Right renal pelvis (tissue), 4 donors: ENCODE results near the gene PTOV1. TPM values are rescaled to one million over a fixed set of nuclear protein-coding genes. Genes with fewer than 3 reads are reported as not detected.
"Not testable (repeated sequence)": the region's sequence is repeated elsewhere in the genome, so short reads cannot be mapped to it uniquely, and the experiment has no call there.

Experiments
- DNase-seq, 4 donors: peaks; one replicate each; pipeline ENCODE4 v3.0.0-alpha.2; 2013; ENCODE audit warnings: low read depth in 4 of 4, low spot score in 3 of 4, missing footprints in 1 of 4
- polyA plus RNA-seq, 4 donors: library from polyadenylated mRNA; unstranded; fragments of 120-200 nt; gene quantifications; one replicate each; pipeline ENCODE4 v1.2.1, GENCODE V29; 2013; ENCODE audit not compliant: insufficient read length in 4 of 4

PTOV1 gene
- polyA plus RNA-seq, 4 donors: 249 to 353 (median 277) TPM

GRCh38 chr19:49816590-49816989 is 34.4 kb upstream of the PTOV1 start:
- DNase-seq: no peak

GRCh38 chr19:49817964-49818648 is 32.9 kb upstream of the PTOV1 start, which contains the start of gene MED25:
MED25 (plus strand) TSS chr19:49818289; CDS start chr19:49818342, 53 bp downstream.
- DNase-seq: peak; percentile 74 to 92 (median 82)

- DNase-seq: no peak
Measured at GRCh38 chr19:49818649-49819370, 32.1 kb upstream of the PTOV1 start.

GRCh38 chr19:49819452-49820115 is 31.4 kb upstream of the PTOV1 start:
- not testable (repeated sequence) for DNase-seq

GRCh38 chr19:49820125-49820524 is 30.8 kb upstream of the PTOV1 start:
- DNase-seq: no peak

- no peak for DNase-seq
Measured at GRCh38 chr19:49823472-49823871, 27.5 kb upstream of the PTOV1 start.

GRCh38 chr19:49824662-49825061 is 26.3 kb upstream of the PTOV1 start:
- no peak for DNase-seq

GRCh38 chr19:49827034-49827433 is 23.9 kb upstream of the PTOV1 start:
- DNase-seq: no peak

- DNase-seq: no peak
Measured at GRCh38 chr19:49829200-49829599, 21.8 kb upstream of the PTOV1 start.

GRCh38 chr19:49829721-49830120 is 21.2 kb upstream of the PTOV1 start:
- DNase-seq: no peak

- DNase-seq: no peak
Measured at GRCh38 chr19:49830766-49831165, 20.2 kb upstream of the PTOV1 start.

GRCh38 chr19:49831592-49831991 is 19.4 kb upstream of the PTOV1 start:
- DNase-seq: no peak

GRCh38 chr19:49832556-49832955 is 18.4 kb upstream of the PTOV1 start:
- no peak for DNase-seq

- no peak for DNase-seq
Measured at GRCh38 chr19:49833599-49833998, 17.4 kb upstream of the PTOV1 start.

GRCh38 chr19:49835562-49835961 is 15.4 kb upstream of the PTOV1 start:
- no peak for DNase-seq

- no peak for DNase-seq
Measured at GRCh38 chr19:49836176-49837008, 14.6 kb upstream of the PTOV1 start.

GRCh38 chr19:49837009-49837310 is 14.0 kb upstream of the PTOV1 start:
- DNase-seq: no peak

GRCh38 chr19:49837425-49837824 is 13.5 kb upstream of the PTOV1 start:
- no peak for DNase-seq

GRCh38 chr19:49838885-49839588 is 11.9 kb upstream of the PTOV1 start:
- DNase-seq: no peak

GRCh38 chr19:49839713-49840112 is 11.2 kb upstream of the PTOV1 start:
- DNase-seq: no peak
